ENCODE results near the gene PPP2R2D.

GRCh38 chr10:131902691-131903090 lies 1.9 kb downstream of the PPP2R2D start:
- TF ChIP-seq POLR2A (IDR thresholded peaks at IDR 0.05) (no peak), EP300 (IDR thresholded peaks at IDR 0.05) (no peak), CTCF (IDR thresholded peaks at IDR 0.05) (no peak), POLR2AphosphoS5 (IDR thresholded peaks at IDR 0.05) (no peak)
